Tibial nerve (tissue), 3 donors: ENCODE measurements around the gene SCFD1.

Experiments
- POLR2A ChIP-seq, 2 donors: fragments of 450-650 bp; IDR thresholded peaks; one replicate each; pipeline ENCODE4 v1.6.1; 2017; ENCODE audit warnings: antibody characterized with exemption in 2 of 2, mild to moderate bottlenecking in 2 of 2, moderate library complexity in 2 of 2
- TF ChIP-seq, protein P1 (sequence below), 5 experiments: fragments of 200-600 bp in 3 of 5; fragments of 450-650 bp in 2 of 5; sonication (generic) in 3 of 5; IDR thresholded peaks; one replicate each; pipeline ENCODE4 v1.5.1; 2016 to 2019; ENCODE audit warnings: antibody characterized with exemption in 5 of 5, mild to moderate bottlenecking in 3 of 5, moderate library complexity in 2 of 5

DNA sequence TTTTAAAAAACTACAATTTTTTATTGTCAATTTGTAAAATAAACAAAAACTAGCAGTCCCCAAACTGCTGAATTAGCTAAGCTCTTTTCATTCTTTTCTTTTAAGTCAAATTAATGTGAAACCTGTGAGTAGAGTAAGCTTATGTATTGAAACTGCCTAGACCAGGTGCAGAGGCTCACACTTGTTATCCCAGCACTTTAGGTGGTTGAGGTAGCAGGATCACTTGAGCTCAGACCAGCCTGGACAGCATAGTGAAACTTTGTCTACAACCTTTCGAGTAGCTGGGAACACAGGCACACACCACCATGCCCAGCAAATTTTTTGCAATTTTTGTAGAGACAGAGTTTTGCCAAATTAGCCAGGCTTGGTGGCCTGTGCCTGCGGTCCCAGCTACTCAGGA lies 26.4 kb downstream of the SCFD1 start:
- TF ChIP-seq, protein P1, sequence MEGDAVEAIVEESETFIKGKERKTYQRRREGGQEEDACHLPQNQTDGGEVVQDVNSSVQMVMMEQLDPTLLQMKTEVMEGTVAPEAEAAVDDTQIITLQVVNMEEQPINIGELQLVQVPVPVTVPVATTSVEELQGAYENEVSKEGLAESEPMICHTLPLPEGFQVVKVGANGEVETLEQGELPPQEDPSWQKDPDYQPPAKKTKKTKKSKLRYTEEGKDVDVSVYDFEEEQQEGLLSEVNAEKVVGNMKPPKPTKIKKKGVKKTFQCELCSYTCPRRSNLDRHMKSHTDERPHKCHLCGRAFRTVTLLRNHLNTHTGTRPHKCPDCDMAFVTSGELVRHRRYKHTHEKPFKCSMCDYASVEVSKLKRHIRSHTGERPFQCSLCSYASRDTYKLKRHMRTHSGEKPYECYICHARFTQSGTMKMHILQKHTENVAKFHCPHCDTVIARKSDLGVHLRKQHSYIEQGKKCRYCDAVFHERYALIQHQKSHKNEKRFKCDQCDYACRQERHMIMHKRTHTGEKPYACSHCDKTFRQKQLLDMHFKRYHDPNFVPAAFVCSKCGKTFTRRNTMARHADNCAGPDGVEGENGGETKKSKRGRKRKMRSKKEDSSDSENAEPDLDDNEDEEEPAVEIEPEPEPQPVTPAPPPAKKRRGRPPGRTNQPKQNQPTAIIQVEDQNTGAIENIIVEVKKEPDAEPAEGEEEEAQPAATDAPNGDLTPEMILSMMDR (IDR thresholded peaks at IDR 0.05) = no peak
- TF ChIP-seq POLR2A (IDR thresholded peaks at IDR 0.05) = no peak
